NOMO-1 (cell line): ENCODE measurements around the gene KDM2B.
"Not testable (repeated sequence)": the region's sequence is repeated elsewhere in the genome, so short reads cannot be mapped to it uniquely, and the experiment has no call there.

Experiments used
- DNase-seq, 2 experiments: peaks; one replicate each; lab custom pipeline; 2025; ENCODE audit not compliant: unreplicated experiment in 2 of 2; lab: John Stamatoyannopoulos, UW

The KDM2B gene

GRCh38 chr12:121590476-121591143, 9.8 kb upstream of the KDM2B start:
- DNase-seq = no peak

- not testable (repeated sequence) for DNase-seq
Measured at GRCh38 chr12:121584885-121585284, 4.1 kb upstream of the KDM2B start.

- not testable (repeated sequence) for DNase-seq
Measured at GRCh38 chr12:121583334-121583661, 2.5 kb upstream of the KDM2B start.

GRCh38 chr12:121582583-121583333, 1.9 kb upstream of the KDM2B start:
- DNase-seq = no peak

- DNase-seq = peak in 1 of 2 experiments; percentile 22
Measured at GRCh38 chr12:121581686-121582429, 1.0 kb upstream of the KDM2B start.

GRCh38 chr12:121579981-121580868, 598 bp downstream of the KDM2B start:
- DNase-seq = peak; percentile 42 to 51

GRCh38 chr12:121579190-121579791, 1.5 kb downstream of the KDM2B start:
- peak in 1 of 2 experiments; percentile 9 for DNase-seq

GRCh38 chr12:121578230-121579189, 2.3 kb downstream of the KDM2B start:
- DNase-seq = no peak

- no peak for DNase-seq
Measured at GRCh38 chr12:121577443-121578180, 3.2 kb downstream of the KDM2B start.

- DNase-seq = no peak
Measured at GRCh38 chr12:121576851-121577391, 3.9 kb downstream of the KDM2B start.

- no peak for DNase-seq
Measured at GRCh38 chr12:121575952-121576625, 4.7 kb downstream of the KDM2B start.

GRCh38 chr12:121575051-121575450, 5.8 kb downstream of the KDM2B start:
- DNase-seq = no peak

- no peak for DNase-seq
Measured at GRCh38 chr12:121574025-121574424, 6.8 kb downstream of the KDM2B start.

GRCh38 chr12:121571920-121572319, 8.9 kb downstream of the KDM2B start:
- DNase-seq = no peak

GRCh38 chr12:121570467-121571283, 10.1 kb downstream of the KDM2B start:
- DNase-seq = no peak

GRCh38 chr12:121568971-121569751, 11.7 kb downstream of the KDM2B start:
- no peak for DNase-seq
